Memory B cell (primary cell): Measurements from ENCODE around the gene OVAAL.
A peak's percentile ranks its signal among the peaks of the same experiment; 100 is the strongest.

Experiments used
- ATAC-seq: fragments of 150-1000 bp; cut with Tn5 transposase; 2 replicates; pipeline ENCODE4 v1.10.0; 2021; ENCODE audit warnings: low read depth, mild to moderate bottlenecking, moderate library complexity
- DNase-seq, 2 donors: peaks; one replicate each; pipeline ENCODE4 v3.0.0; 2022; ENCODE audit warnings: low spot score in 2 of 2
- H3K27ac Mint-ChIP-seq: one replicate; pipeline ENCODE4 v1.8.0; 2022; ENCODE audit warnings: mild to moderate bottlenecking, moderate library complexity, mixed read lengths
- H3K27me3 Mint-ChIP-seq: one replicate; pipeline ENCODE4 v1.8.0; 2022; ENCODE audit warnings: mixed read lengths
- H3K36me3 Mint-ChIP-seq: one replicate; pipeline ENCODE4 v1.8.0; 2022; ENCODE audit warnings: mild to moderate bottlenecking, mixed read lengths
- H3K4me1 Mint-ChIP-seq: one replicate; pipeline ENCODE4 v1.8.0; 2022; ENCODE audit warnings: mixed read lengths
- H3K4me3 Mint-ChIP-seq: one replicate; pipeline ENCODE4 v1.8.0; 2022; ENCODE audit warnings: mild to moderate bottlenecking, moderate library complexity, mixed read lengths
- H3K9me3 Mint-ChIP-seq: one replicate; pipeline ENCODE4 v1.8.0; 2022; ENCODE audit warnings: mixed read lengths

The OVAAL gene

DNA sequence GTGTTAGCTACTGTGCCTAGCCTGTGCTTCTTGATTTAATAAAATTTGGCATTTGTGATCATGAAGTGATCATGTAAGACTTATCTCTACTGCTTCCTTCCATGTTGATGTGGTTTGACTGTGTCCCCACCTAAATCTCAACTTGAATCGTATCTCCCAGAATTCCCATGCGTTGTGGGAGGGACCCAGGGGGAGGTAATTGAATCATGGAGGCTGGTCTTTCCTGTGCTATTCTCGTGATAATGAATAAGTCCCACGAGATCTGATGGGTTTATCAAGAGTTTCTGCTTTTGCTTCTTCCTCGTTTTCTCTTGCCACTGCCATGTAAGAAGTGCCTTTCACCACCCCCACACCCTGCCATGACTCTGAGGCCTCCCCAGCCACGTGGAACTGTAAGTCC, at the start of gene OVAAL:
Gene OVAAL, plus strand, starts transcription at position 301 of the 400 bp plus-strand sequence.
- ATAC-seq (no peak), DNase-seq (no peak)
- Mint-ChIP-seq H3K36me3 (peaks cover 4% of the 10 kb centered on the region), H3K27me3 (peaks cover 20% of the 10 kb centered on the region), H3K4me1 (peaks cover 3% of the 10 kb centered on the region), H3K4me3 (no peak within 1 kb of the TSS), H3K27ac (no peak within 1 kb of the TSS), H3K9me3 (no peaks in the 10 kb centered on the region)

GRCh38 chr1:180510882-180511281, 47.9 kb upstream of the OVAAL start:
- no peak overlapping the region for H3K4me3 Mint-ChIP-seq
- ATAC-seq, result no peak

GRCh38 chr1:180513531-180513930, 45.2 kb upstream of the OVAAL start:
- Mint-ChIP-seq H3K36me3 (no peaks in the 10 kb centered on the region), H3K4me3 (no peak overlapping the region), H3K4me1 (no peaks in the 10 kb centered on the region)

More at GRCh38 chr1:180510882-180511281, 47.9 kb upstream of the OVAAL start:
- no peak overlapping the region for H3K27ac Mint-ChIP-seq
- no peaks in the 10 kb centered on the region for H3K36me3 Mint-ChIP-seq
- DNase-seq, result no peak
- no peaks in the 10 kb centered on the region for H3K9me3 Mint-ChIP-seq
- H3K27me3 Mint-ChIP-seq, result peaks cover 3% of the 10 kb centered on the region
- H3K4me1 Mint-ChIP-seq, result no peaks in the 10 kb centered on the region

GRCh38 chr1:180515364-180515763, 43.4 kb upstream of the OVAAL start:
- H3K27ac Mint-ChIP-seq, result no peak overlapping the region
- ATAC-seq (no peak), DNase-seq (no peak)
- no peak overlapping the region for H3K4me3 Mint-ChIP-seq
- no peaks in the 10 kb centered on the region for H3K36me3 Mint-ChIP-seq
- H3K4me1 Mint-ChIP-seq, result no peaks in the 10 kb centered on the region
- H3K27me3 Mint-ChIP-seq, result peaks cover 5% of the 10 kb centered on the region
- H3K9me3 Mint-ChIP-seq, result no peaks in the 10 kb centered on the region

More at GRCh38 chr1:180513531-180513930, 45.2 kb upstream of the OVAAL start:
- Mint-ChIP-seq H3K9me3 (no peaks in the 10 kb centered on the region), H3K27ac (no peak overlapping the region), H3K27me3 (peaks cover 3% of the 10 kb centered on the region)
- ATAC-seq (no peak), DNase-seq (no peak)

GRCh38 chr1:180515857-180516388, 42.8 kb upstream of the OVAAL start:
- Mint-ChIP-seq H3K27me3 (peaks cover 5% of the 10 kb centered on the region), H3K27ac (no peak overlapping the region)
- ATAC-seq, result peak; percentile 90

GRCh38 chr1:180519846-180520245, 38.9 kb upstream of the OVAAL start:
- no peak overlapping the region for H3K4me3 Mint-ChIP-seq
- H3K27ac Mint-ChIP-seq, result no peak overlapping the region
- DNase-seq, result no peak
- peaks cover 3% of the 10 kb centered on the region for H3K4me1 Mint-ChIP-seq
- no peak for ATAC-seq
- H3K36me3 Mint-ChIP-seq, result no peaks in the 10 kb centered on the region
- no peaks in the 10 kb centered on the region for H3K9me3 Mint-ChIP-seq
- peaks cover 2% of the 10 kb centered on the region for H3K27me3 Mint-ChIP-seq

More at GRCh38 chr1:180515857-180516388, 42.8 kb upstream of the OVAAL start:
- no peaks in the 10 kb centered on the region for H3K4me1 Mint-ChIP-seq
- H3K36me3 Mint-ChIP-seq, result no peaks in the 10 kb centered on the region
- H3K4me3 Mint-ChIP-seq, result no peak overlapping the region
- peak; percentile 45 to 50 for DNase-seq
- H3K9me3 Mint-ChIP-seq, result no peaks in the 10 kb centered on the region

- DNase-seq (no peak), ATAC-seq (no peak)
- Mint-ChIP-seq H3K4me3 (no peak overlapping the region), H3K36me3 (no peaks in the 10 kb centered on the region), H3K27me3 (peaks cover 2% of the 10 kb centered on the region), H3K4me1 (peaks cover 9% of the 10 kb centered on the region), H3K27ac (no peak overlapping the region), H3K9me3 (no peaks in the 10 kb centered on the region)
Measured at GRCh38 chr1:180521474-180522212, 37.1 kb upstream of the OVAAL start.

DNA sequence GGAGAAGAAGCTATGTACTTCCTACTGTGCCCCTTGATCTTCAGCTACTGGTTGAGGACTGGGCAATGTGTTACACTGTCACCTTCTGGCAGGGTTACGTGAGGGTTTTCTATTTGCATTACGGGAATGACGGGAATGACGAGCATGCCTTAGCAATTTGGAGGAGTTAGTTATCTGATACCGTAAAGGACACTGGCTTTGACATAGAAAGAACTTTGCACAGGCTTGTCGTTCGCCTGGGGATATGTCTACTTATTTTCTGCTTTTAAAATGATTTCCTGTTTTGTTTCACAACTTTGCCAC, 36.6 kb upstream of the OVAAL start:
- Mint-ChIP-seq H3K4me3 (no peak overlapping the region), H3K4me1 (peaks cover 9% of the 10 kb centered on the region), H3K27me3 (peaks cover 2% of the 10 kb centered on the region), H3K36me3 (no peaks in the 10 kb centered on the region), H3K27ac (no peak overlapping the region), H3K9me3 (no peaks in the 10 kb centered on the region)
- no peak for ATAC-seq
- DNase-seq, result no peak

- ATAC-seq, result no peak
- Mint-ChIP-seq H3K27ac (no peak overlapping the region), H3K27me3 (peaks cover 2% of the 10 kb centered on the region), H3K4me1 (peaks cover 9% of the 10 kb centered on the region), H3K36me3 (no peaks in the 10 kb centered on the region), H3K4me3 (peak overlapping the region; percentile 7), H3K9me3 (no peaks in the 10 kb centered on the region)
- DNase-seq, result no peak
Measured at GRCh38 chr1:180524160-180524914, 34.4 kb upstream of the OVAAL start.

DNA sequence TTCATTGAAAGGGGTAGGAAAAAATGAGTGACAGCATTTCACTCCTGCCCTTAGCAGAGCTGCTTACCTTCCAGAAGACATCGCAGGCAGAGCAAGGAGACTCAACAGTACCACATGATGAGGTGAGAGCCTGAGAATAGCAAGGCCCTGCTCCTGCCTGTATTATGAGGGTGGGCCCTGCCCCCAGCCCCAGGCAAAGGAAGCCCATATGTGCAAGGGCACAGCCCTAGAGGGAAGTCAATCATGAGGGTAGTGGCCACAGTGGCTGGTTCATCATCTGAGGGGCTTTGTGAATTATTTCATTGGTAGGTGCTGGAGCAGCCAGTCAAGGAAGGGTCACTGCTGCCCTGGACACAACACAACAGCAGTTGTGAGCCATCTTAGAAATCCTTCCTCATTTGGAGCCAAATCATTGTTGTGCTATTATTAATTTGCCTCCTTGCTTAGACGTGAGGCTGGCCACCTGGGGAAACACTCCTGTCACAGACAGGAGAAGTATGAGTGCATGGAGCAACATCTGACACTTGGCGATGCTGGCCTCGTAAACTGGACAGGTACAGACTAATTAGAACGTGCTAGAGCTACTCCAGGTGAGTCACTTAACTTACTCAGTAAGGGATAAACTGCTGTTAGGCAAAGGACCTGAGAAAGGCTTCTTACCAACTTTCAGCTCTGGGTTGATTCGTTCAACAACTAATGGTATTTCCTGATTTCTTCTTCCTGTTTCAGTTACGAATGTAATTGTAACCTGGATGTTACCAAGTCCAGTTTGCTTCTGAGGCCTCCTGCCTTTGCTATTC, 33.6 kb upstream of the OVAAL start:
- Mint-ChIP-seq H3K4me1 (peaks cover 9% of the 10 kb centered on the region), H3K9me3 (no peaks in the 10 kb centered on the region), H3K4me3 (peak overlapping the region; percentile 36), H3K27ac (no peak overlapping the region), H3K36me3 (no peaks in the 10 kb centered on the region), H3K27me3 (no peaks in the 10 kb centered on the region)
- peak; percentile 54 for ATAC-seq
- DNase-seq, result no peak

GRCh38 chr1:180525715-180526039, 33.1 kb upstream of the OVAAL start:
- Mint-ChIP-seq H3K4me3 (peak overlapping the region; percentile 36), H3K9me3 (no peaks in the 10 kb centered on the region), H3K27ac (no peak overlapping the region), H3K4me1 (peaks cover 9% of the 10 kb centered on the region), H3K36me3 (no peaks in the 10 kb centered on the region), H3K27me3 (no peaks in the 10 kb centered on the region)
- ATAC-seq (no peak), DNase-seq (no peak)

DNA sequence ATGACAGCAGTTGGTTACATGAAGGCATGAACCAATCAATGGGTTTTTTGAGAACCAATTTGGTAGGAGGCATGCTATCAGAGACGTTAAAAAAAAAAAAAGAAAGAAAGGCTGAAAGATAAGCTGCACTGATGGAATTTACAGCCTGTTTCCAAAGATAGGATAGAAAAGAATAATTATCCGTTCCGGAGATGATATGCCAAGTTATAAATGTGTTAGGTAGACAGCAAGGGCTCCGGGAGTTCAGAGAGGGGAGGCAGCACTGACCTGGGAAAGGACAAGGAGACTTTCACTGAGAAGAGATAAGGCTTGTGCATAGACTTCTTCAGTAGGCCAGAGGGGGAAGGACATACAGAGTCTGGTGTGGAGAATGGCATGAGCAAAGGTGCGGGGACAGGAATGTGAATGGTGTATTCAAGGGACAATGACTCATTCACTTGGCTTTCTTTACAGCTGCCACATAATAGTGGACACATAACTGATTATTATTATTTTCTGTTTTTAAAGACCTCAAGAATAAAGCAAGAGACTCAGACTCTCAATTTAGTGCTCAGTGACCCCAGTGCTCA, 31.6 kb upstream of the OVAAL start:
- no peak overlapping the region for H3K4me3 Mint-ChIP-seq
- H3K27ac Mint-ChIP-seq, result no peak overlapping the region
- DNase-seq (no peak), ATAC-seq (no peak)
- peaks cover 9% of the 10 kb centered on the region for H3K4me1 Mint-ChIP-seq
- no peaks in the 10 kb centered on the region for H3K9me3 Mint-ChIP-seq
- no peaks in the 10 kb centered on the region for H3K36me3 Mint-ChIP-seq
- H3K27me3 Mint-ChIP-seq, result no peaks in the 10 kb centered on the region

GRCh38 chr1:180528868-180529470, 29.8 kb upstream of the OVAAL start:
- Mint-ChIP-seq H3K4me1 (peaks cover 13% of the 10 kb centered on the region), H3K27ac (no peak overlapping the region), H3K4me3 (no peak overlapping the region), H3K36me3 (no peaks in the 10 kb centered on the region), H3K9me3 (no peaks in the 10 kb centered on the region), H3K27me3 (no peaks in the 10 kb centered on the region)
- ATAC-seq (no peak), DNase-seq (no peak)
